SU-DHL-6 (cell line): ENCODE measurements around the gene NOC2L.

ENCODE experiments used
- CTCF ChIP-seq: fragments of 200-600 bp; sonication (generic); IDR thresholded peaks from one replicate; pipeline ENCODE4 v1.5.1; 2017; ENCODE audit warnings: antibody characterized with exemption, mild to moderate bottlenecking, low read length, moderate library complexity; ENCODE audit not compliant: insufficient read depth, poor library complexity, severe bottlenecking
- EZH2phosphoT487 ChIP-seq: fragments of 200-600 bp; sonication (generic), shearing (Covaris generic); conservative IDR thresholded peaks from 2 replicates; pipeline ENCODE4 v1.6.1; 2018; ENCODE audit warnings: mild to moderate bottlenecking, antibody characterized with exemption, low read length, moderate library complexity, mixed read lengths

DNA sequence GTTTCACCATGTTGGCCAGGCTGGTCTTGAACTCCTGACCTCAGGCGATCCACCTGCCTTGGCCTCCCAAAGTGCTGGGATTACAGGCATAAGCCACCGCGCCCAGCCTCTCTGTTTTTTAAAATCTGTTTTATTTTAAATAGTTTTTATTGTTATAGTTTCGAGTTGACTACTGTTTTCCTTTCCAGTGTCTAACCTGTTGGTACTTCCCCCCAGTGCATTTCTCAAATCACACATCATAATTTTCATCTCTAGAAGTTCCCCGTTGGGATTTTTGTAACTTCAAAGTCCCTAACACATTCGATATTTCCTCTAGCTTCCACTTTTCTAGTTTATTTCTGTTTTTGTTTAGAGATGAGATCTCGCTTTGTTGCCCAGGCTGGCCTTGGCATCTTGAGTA, 33.3 kb upstream of the NOC2L start:
- no peak for TF ChIP-seq CTCF
- no peak for TF ChIP-seq EZH2phosphoT487
